Colonic mucosa (tissue), 4 donors: ENCODE measurements around the gene S100A8. TPM values are rescaled to one million over a fixed set of nuclear protein-coding genes. Genes with fewer than 3 reads are reported as not detected.
"Not testable (repeated sequence)": the region's sequence is repeated elsewhere in the genome, so short reads cannot be mapped to it uniquely, and the experiment has no call there.

Experiments used
- DNase-seq: peaks from one replicate; pipeline ENCODE4 v3.0.0-alpha.2; 2020
- H3K27ac ChIP-seq: fragments of 200-600 bp; one replicate; pipeline ENCODE4 v1.8.0; 2021
- H3K27me3 ChIP-seq: fragments of 200-600 bp; one replicate; pipeline ENCODE4 v1.8.0; 2021
- H3K36me3 ChIP-seq: fragments of 200-600 bp; one replicate; pipeline ENCODE4 v1.8.0; 2021
- H3K4me1 ChIP-seq: fragments of 200-600 bp; one replicate; pipeline ENCODE4 v1.8.0; 2021; ENCODE audit warnings: mild to moderate bottlenecking
- H3K4me3 ChIP-seq: fragments of 200-600 bp; one replicate; pipeline ENCODE4 v1.8.0; 2021
- H3K9ac ChIP-seq, 2 donors: one replicate each; pipeline ENCODE4 v1.7.0; 2013; ENCODE audit warnings: control low read depth in 2 of 2, low read depth in 2 of 2, low read length in 2 of 2
- H3K9me3 ChIP-seq: fragments of 200-600 bp; one replicate; pipeline ENCODE4 v1.8.0; 2021
- intact Hi-C: fragments of 100-400 bp; cut with DNase I; formaldehyde crosslinking; loops from one replicate; pipeline ENCODE4 v1.14.1; 2022
- total RNA-seq, 2 donors: library from RNA; stranded (reverse); fragmentation: NEBNext Ultra II Directional in 1 of 2; extraction: Animal tissue kit (Norgen Biotek cat#: 25700) in 1 of 2; gene quantifications; one replicate each; pipeline ENCODE4 v1.2.1, GENCODE V29; 2021
- TF ChIP-seq, protein P1 (sequence below): fragments of 200-600 bp; IDR thresholded peaks from one replicate; pipeline ENCODE4 v1.8.0; 2022; ENCODE audit warnings: antibody characterized with exemption, mild to moderate bottlenecking
- donor health status: healthy.
- donor health status: DM: no; HTN: no; CAD: no.
- donor health status: DM: no; HTN: no; CAD: no.

S100A8 gene
- total RNA-seq, 2 donors from 2014 or later, result 0.79 to 6.9 TPM

DNA sequence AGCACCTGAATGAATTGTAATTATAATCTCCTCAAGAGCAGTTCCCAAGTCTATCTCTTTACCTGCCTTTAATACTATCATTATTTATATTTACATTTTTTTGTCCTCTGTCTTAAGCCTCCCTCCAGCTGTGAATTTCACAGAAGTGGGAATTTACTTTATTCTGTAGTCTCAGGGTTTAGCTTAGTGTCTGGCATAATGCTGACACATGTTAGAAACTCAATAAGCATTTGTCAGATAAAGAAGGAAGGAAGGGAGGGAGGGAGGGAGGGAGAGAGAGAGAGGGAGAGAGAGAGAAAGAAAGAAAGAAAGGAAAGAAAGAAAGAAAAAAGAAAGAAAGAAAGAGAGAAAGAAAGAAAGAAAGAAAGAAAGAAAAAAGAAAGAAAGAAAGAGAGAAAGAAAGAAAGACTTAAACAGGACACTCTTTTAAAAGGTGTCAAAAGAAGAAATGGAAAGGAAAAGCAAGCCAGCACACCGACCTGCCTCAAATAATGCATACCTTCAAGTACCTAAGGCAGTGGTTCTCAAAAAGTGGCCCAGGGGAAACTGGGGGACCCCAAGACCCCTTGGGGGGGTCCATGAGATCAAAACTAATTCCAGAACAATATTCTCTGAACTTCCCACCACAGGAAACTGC lies 40.4 kb downstream of the S100A8 start:
- no peak overlapping the region for H3K9ac ChIP-seq
- TF ChIP-seq, protein P1, sequence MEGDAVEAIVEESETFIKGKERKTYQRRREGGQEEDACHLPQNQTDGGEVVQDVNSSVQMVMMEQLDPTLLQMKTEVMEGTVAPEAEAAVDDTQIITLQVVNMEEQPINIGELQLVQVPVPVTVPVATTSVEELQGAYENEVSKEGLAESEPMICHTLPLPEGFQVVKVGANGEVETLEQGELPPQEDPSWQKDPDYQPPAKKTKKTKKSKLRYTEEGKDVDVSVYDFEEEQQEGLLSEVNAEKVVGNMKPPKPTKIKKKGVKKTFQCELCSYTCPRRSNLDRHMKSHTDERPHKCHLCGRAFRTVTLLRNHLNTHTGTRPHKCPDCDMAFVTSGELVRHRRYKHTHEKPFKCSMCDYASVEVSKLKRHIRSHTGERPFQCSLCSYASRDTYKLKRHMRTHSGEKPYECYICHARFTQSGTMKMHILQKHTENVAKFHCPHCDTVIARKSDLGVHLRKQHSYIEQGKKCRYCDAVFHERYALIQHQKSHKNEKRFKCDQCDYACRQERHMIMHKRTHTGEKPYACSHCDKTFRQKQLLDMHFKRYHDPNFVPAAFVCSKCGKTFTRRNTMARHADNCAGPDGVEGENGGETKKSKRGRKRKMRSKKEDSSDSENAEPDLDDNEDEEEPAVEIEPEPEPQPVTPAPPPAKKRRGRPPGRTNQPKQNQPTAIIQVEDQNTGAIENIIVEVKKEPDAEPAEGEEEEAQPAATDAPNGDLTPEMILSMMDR, result no peak
- H3K27ac ChIP-seq, result no peak overlapping the region
- H3K27me3 ChIP-seq, result no peaks in the 10 kb centered on the region
- H3K9me3 ChIP-seq, result no peaks in the 10 kb centered on the region
- DNase-seq, result peak; percentile 6
- intact Hi-C loops, result loop anchor here (10.0 kb wide), 2 partner anchors 54 to 214 kb away; partner anchors contain the start of gene S100A2
- no peaks in the 10 kb centered on the region for H3K36me3 ChIP-seq
- H3K4me3 ChIP-seq, result no peak overlapping the region
- H3K4me1 ChIP-seq, result no peaks in the 10 kb centered on the region

DNA sequence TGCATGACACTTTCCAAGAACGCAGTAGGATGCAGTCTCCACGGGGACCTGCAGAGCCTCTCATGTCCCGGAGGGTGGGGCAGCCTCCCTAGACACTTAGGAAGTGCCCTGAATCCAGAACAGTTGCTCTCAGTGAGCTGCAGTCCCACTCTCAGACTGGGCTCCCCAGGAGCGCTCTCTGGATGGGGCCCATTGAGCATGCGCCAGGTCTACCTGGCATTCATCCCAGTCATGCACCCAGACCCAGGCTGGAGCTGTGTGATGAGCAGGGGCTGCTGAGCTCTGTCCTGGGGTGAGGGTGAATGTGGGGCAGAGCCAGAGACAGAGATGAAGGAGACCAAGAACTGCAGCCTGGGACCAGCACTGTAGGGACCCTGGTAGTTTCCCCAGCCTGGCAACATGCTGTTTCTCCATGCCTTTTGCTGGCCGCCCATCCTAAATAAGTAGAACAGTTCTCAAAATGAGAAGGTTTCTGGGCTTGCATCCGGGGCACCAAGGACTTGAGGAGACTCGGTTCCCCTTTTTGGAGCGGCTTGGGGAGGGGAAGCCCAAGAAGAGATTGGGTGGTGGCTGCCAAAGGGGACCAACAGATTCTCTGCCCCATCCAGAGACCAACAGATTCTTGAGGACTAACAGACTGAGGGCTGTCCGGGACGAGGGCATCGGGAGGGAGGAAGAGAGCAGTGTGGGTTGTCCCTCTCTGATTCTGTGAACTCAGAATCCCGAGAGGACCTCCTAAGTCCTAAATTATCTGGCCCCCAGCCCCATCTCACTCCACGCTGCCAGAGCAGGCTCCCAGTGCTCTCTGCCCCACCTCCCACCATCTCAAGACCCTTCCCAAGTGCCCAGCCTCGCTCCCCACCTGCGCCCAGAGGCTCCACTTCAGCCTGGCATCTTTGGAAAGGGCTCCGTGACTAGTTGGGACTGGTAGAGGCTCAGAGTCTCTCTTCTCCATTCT lies 41.2 kb downstream of the S100A8 start:
- H3K4me3 ChIP-seq, result no peak overlapping the region
- H3K9ac ChIP-seq, result no peak overlapping the region
- no peaks in the 10 kb centered on the region for H3K36me3 ChIP-seq
- peak; percentile 15 for DNase-seq
- TF ChIP-seq, protein P1, result no peak
- H3K27me3 ChIP-seq, result no peaks in the 10 kb centered on the region
- intact Hi-C loops, result loop anchor here (10.0 kb wide), 2 partner anchors 55 to 215 kb away; partner anchors contain the start of gene S100A2
- no peaks in the 10 kb centered on the region for H3K9me3 ChIP-seq
- H3K4me1 ChIP-seq, result no peaks in the 10 kb centered on the region
- H3K27ac ChIP-seq, result no peak overlapping the region

DNA sequence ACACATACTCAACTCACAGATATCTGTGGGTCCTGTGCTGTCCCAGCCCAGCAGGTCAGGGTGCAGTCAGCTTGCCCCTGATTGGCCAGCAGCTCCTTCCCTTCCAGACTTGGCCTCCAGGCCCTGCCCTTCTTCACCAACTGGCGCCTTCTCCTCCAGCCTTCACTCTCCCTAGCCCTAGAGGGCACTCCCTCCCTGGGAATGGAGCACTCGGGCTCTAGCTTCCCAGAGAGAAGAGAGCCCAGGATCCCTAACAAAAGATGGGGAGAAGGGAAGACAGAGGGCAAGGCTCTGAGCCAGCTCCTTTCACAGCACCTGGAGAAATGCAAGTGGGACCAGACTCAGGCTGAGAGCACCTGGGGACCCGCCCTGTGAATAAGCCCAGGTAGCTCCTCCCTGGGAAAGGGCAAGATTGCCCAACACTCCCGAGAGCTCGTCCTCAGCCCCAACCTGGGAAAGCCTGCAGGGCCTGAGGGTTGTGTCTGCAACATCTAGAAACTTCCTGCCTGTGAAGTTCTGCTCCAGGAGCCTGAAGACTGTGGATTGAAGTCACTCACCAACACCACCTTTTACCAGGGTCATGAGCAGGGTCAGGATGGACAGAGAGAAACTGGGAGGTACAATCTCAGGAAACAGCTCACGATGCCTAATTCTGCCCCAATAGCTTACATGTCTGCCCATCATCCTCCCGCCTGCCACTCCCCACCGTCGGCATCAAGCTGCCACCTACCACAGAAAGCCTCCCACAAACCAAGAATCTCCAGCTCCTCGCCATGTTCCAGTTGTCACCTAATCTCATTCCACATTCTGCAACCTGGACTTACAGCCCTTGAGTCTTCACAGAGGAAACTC lies 42.1 kb downstream of the S100A8 start, which contains the start of gene PGLYRP4:
Gene PGLYRP4, minus strand, starts transcription at position 331 of the 852 bp plus-strand sequence. CDS start 909 bp downstream, outside the sequence.
- no peaks in the 10 kb centered on the region for H3K9me3 ChIP-seq
- no peaks in the 10 kb centered on the region for H3K27me3 ChIP-seq
- H3K4me3 ChIP-seq, result no peak within 1 kb of the TSS
- intact Hi-C loops, result no loop called here
- no peak within 1 kb of the TSS for H3K9ac ChIP-seq
- H3K27ac ChIP-seq, result no peak within 1 kb of the TSS
- H3K36me3 ChIP-seq, result no peaks in the 10 kb centered on the region
- no peaks in the 10 kb centered on the region for H3K4me1 ChIP-seq
- peak; percentile 32 for DNase-seq
- TF ChIP-seq, protein P1, result no peak

DNA sequence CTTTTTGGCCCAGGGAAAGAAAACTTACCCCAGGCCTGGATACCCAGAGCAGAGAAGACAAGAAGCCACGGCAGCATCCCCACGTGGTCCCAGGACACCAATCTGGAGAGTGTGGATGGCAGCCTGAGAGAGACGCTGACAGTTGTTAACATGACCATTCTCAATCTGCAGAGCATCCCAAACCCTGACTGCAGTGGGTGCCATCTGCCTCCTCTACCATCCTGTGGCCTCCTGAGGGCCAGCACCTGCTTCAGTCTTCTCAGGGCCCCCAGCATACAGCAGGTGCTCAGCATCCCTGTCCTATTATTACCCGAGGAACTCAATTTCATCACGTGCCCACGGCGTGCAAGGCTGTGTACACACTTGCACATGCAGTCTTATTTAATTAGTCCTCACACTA lies 43.0 kb downstream of the S100A8 start:
- H3K9ac ChIP-seq, result no peak overlapping the region
- no peak overlapping the region for H3K4me3 ChIP-seq
- H3K4me1 ChIP-seq, result no peaks in the 10 kb centered on the region
- intact Hi-C loops, result no loop called here
- TF ChIP-seq, protein P1, result no peak
- H3K36me3 ChIP-seq, result no peaks in the 10 kb centered on the region
- no peak overlapping the region for H3K27ac ChIP-seq
- peak; percentile 9 for DNase-seq
- no peaks in the 10 kb centered on the region for H3K9me3 ChIP-seq
- H3K27me3 ChIP-seq, result no peaks in the 10 kb centered on the region

- H3K4me1 ChIP-seq, H3K27ac ChIP-seq, DNase-seq, H3K9me3 ChIP-seq, H3K9ac ChIP-seq, H3K27me3 ChIP-seq, H3K4me3 ChIP-seq, H3K36me3 ChIP-seq, intact Hi-C loops: not testable (repeated sequence)
Observed at GRCh38 chr1:153347049-153347448, 43.8 kb downstream of the S100A8 start.
